Neural progenitor cell (in vitro differentiated cells): ENCODE data around the gene CADPS.

Source experiments
- CTCF ChIP-seq: fragments of 200-600 bp; sonication (generic); IDR thresholded peaks from 2 replicates; pipeline ENCODE4 v1.5.1; 2017; ENCODE audit warnings: antibody characterized with exemption, mild to moderate bottlenecking
- EZH2 ChIP-seq: fragments of 200-600 bp; sonication (generic); IDR thresholded peaks from 2 replicates; pipeline ENCODE4 v1.6.1; 2017; ENCODE audit warnings: antibody characterized with exemption, mild to moderate bottlenecking, moderate library complexity

GRCh38 chr3:62793946-62794345 is 81.3 kb downstream of the CADPS start:
- no peak for TF ChIP-seq CTCF
- no peak for TF ChIP-seq EZH2
